H9 (cell line): ENCODE measurements around the gene MYOZ2. TPM values are rescaled to one million over a fixed set of nuclear protein-coding genes. Genes with fewer than 3 reads are reported as not detected.
A peak's percentile ranks its signal among the peaks of the same experiment; 100 is the strongest.

Experiments
- DNase-seq: peaks from one replicate; pipeline ENCODE4 v3.0.0-alpha.2; 2017
- H2AFZ ChIP-seq: one replicate; pipeline ENCODE4 v1.6.1; 2013; ENCODE audit warnings: mild to moderate bottlenecking, low read length, control low read depth, moderate library complexity
- H2AK5ac ChIP-seq: 2 replicates; pipeline ENCODE4 v1.6.1; 2013; ENCODE audit warnings: low read length, control low read depth, mixed read lengths; ENCODE audit not compliant: insufficient read length
- H2BK120ac ChIP-seq: one replicate; pipeline ENCODE4 v1.6.1; 2013; ENCODE audit warnings: low read depth, mild to moderate bottlenecking, low read length, control low read depth, inconsistent platforms; ENCODE audit not compliant: poor library complexity, severe bottlenecking
- H2BK12ac ChIP-seq: 2 replicates; pipeline ENCODE4 v1.6.1; 2013; ENCODE audit warnings: low read length, control low read depth, mixed read lengths, low read depth; ENCODE audit not compliant: insufficient read length
- H2BK15ac ChIP-seq: 2 replicates; pipeline ENCODE4 v1.6.1; 2013; ENCODE audit warnings: low read depth, low read length, control low read depth
- H2BK20ac ChIP-seq: one replicate; pipeline ENCODE4 v1.6.1; 2013; ENCODE audit warnings: low read depth, mild to moderate bottlenecking, low read length, control low read depth, inconsistent platforms; ENCODE audit not compliant: poor library complexity, severe bottlenecking
- H2BK5ac ChIP-seq: 2 replicates; pipeline ENCODE4 v1.6.1; 2013; ENCODE audit warnings: low read length, control low read depth, mixed read lengths; ENCODE audit not compliant: insufficient read length
- H3K14ac ChIP-seq: 2 replicates; pipeline ENCODE4 v1.6.1; 2013; ENCODE audit warnings: low read length, control low read depth; ENCODE audit not compliant: insufficient read depth
- H3K18ac ChIP-seq: 2 replicates; pipeline ENCODE4 v1.6.1; 2013; ENCODE audit warnings: low read depth, mild to moderate bottlenecking, mixed read lengths, low read length, control low read depth; ENCODE audit not compliant: insufficient read length
- H3K23ac ChIP-seq: 2 replicates; pipeline ENCODE4 v1.6.1; 2013; ENCODE audit warnings: low read length, control low read depth, mixed read lengths, low read depth; ENCODE audit not compliant: insufficient read length
- H3K23me2 ChIP-seq: 2 replicates; pipeline ENCODE4 v1.6.1; 2013; ENCODE audit warnings: low read depth, mild to moderate bottlenecking, mixed read lengths, low read length, control low read depth; ENCODE audit not compliant: insufficient read length, poor library complexity, severe bottlenecking
- H3K27ac ChIP-seq: 2 replicates; pipeline ENCODE4 v1.5.1; 2013; ENCODE audit warnings: low read length, control low read depth, mixed read lengths, low read depth; ENCODE audit not compliant: insufficient read length
- H3K27me3 ChIP-seq: 2 replicates; pipeline ENCODE4 v1.6.1; 2013; ENCODE audit warnings: low read length, control low read depth, inconsistent platforms; ENCODE audit not compliant: insufficient read depth
- H3K4ac ChIP-seq: 2 replicates; pipeline ENCODE4 v1.6.1; 2013; ENCODE audit warnings: low read depth, mild to moderate bottlenecking, control low read depth, inconsistent platforms, low read length, moderate library complexity
- H3K4me1 ChIP-seq: 2 replicates; pipeline ENCODE4 v1.6.1; 2013; ENCODE audit warnings: low read length, control low read depth, inconsistent platforms; ENCODE audit not compliant: insufficient read depth
- H3K4me2 ChIP-seq: 2 replicates; pipeline ENCODE4 v1.6.1; 2013; ENCODE audit warnings: low read length, control low read depth, mixed read lengths; ENCODE audit not compliant: insufficient read length, insufficient read depth
- H3K56ac ChIP-seq: 2 replicates; pipeline ENCODE4 v1.6.1; 2013; ENCODE audit warnings: low read depth, mild to moderate bottlenecking, mixed read lengths, low read length, control low read depth; ENCODE audit not compliant: insufficient read length
- H3K79me1 ChIP-seq: 2 replicates; pipeline ENCODE4 v1.6.1; 2013; ENCODE audit warnings: low read depth, mild to moderate bottlenecking, moderate library complexity, low read length, control low read depth, inconsistent platforms; ENCODE audit not compliant: insufficient read depth, poor library complexity, severe bottlenecking
- H3K79me2 ChIP-seq: 2 replicates; pipeline ENCODE4 v1.6.1; 2013; ENCODE audit warnings: low read length, control low read depth, inconsistent platforms; ENCODE audit not compliant: insufficient read depth
- H3K9ac ChIP-seq: 2 replicates; pipeline ENCODE4 v1.6.1; 2013; ENCODE audit warnings: low read length, control low read depth, mixed read lengths; ENCODE audit not compliant: insufficient read length; ENCODE audit errors: extremely low read depth
- H3K9me3 ChIP-seq: one replicate; pipeline ENCODE4 v1.6.1; 2013; ENCODE audit warnings: low read depth, low read length, inconsistent platforms; ENCODE audit not compliant: control insufficient read depth
- H3T11ph ChIP-seq: one replicate; pipeline ENCODE4 v1.6.1; 2013; ENCODE audit warnings: mild to moderate bottlenecking, low read length, control low read depth, inconsistent platforms
- H4K20me1 ChIP-seq: one replicate; pipeline ENCODE4 v1.6.1; 2013; ENCODE audit not compliant: control insufficient read depth, insufficient read length, insufficient read depth
- H4K5ac ChIP-seq: 2 replicates; pipeline ENCODE4 v1.6.1; 2013; ENCODE audit warnings: low read depth, mild to moderate bottlenecking, mixed read lengths, low read length, control low read depth; ENCODE audit not compliant: insufficient read length
- H4K8ac ChIP-seq: replicated peaks from 2 replicates; pipeline ENCODE4 v1.6.1; 2013; ENCODE audit warnings: low read length, control low read depth, mixed read lengths, low read depth; ENCODE audit not compliant: insufficient read length
- H4K91ac ChIP-seq: 2 replicates; pipeline ENCODE4 v1.6.1; 2013; ENCODE audit warnings: low read depth, mild to moderate bottlenecking, moderate library complexity, mixed read lengths, low read length, control low read depth; ENCODE audit not compliant: insufficient read length
- H3K27ac Mint-ChIP-seq, 3 experiments: 2 replicates in 2 of 3; 3 replicates in 1 of 3; pipeline ENCODE4 v1.8.0; 2020 to 2021; ENCODE audit warnings: mixed read lengths in 3 of 3, mild to moderate bottlenecking in 1 of 3, moderate library complexity in 1 of 3
- H3K27me3 Mint-ChIP-seq: 2 replicates; pipeline ENCODE4 v1.8.0; 2021; ENCODE audit warnings: low read depth, mild to moderate bottlenecking, moderate library complexity, mixed read lengths
- H3K36me3 Mint-ChIP-seq, 3 experiments: 2 replicates in 2 of 3; 3 replicates in 1 of 3; pipeline ENCODE4 v1.8.0; 2020 to 2021; ENCODE audit warnings: low read depth in 3 of 3, mixed read lengths in 3 of 3; ENCODE audit not compliant: insufficient read depth in 1 of 3
- H3K4me1 Mint-ChIP-seq, 2 experiments: 2 replicates each; pipeline ENCODE4 v1.8.0; 2020; ENCODE audit warnings: mixed read lengths in 2 of 2
- H3K4me3 Mint-ChIP-seq, 2 experiments: 2 replicates in 1 of 2; 3 replicates in 1 of 2; pipeline ENCODE4 v1.8.0; 2020 to 2021; ENCODE audit warnings: mild to moderate bottlenecking in 2 of 2, mixed read lengths in 2 of 2, moderate library complexity in 1 of 2
- H3K9me3 Mint-ChIP-seq, 2 experiments: 2 replicates in 1 of 2; 3 replicates in 1 of 2; pipeline ENCODE4 v1.8.0; 2020; ENCODE audit warnings: mild to moderate bottlenecking in 2 of 2, mixed read lengths in 2 of 2, moderate library complexity in 1 of 2
- CTCF ChIP-seq: fragments of 200-600 bp; sonication (generic); conservative IDR thresholded peaks from 3 replicates; pipeline ENCODE4 v1.8.0; 2021; ENCODE audit warnings: antibody characterized with exemption, mild to moderate bottlenecking
- WGBS: extraction: QIAGEN DNeasy Blood & Tissue Kit; methylation state at CpG from one replicate; pipeline ENCODE4 v1.1.7; 2013; ENCODE audit warnings: missing lambda C conversion rate, low lambda C conversion rate, mixed read lengths; ENCODE audit not compliant: insufficient read length; ENCODE audit errors: extremely low coverage; 5-methylcytosine and 5-hydroxymethylcytosine counted together
- total RNA-seq: library from RNA; stranded (reverse); gene quantifications from 2 replicates; pipeline ENCODE4 v1.2.1, GENCODE V29; 2021

The MYOZ2 gene
- total RNA-seq, 1 experiment from 2014 or later, result not detected

- whole genome bisulfite sequencing, result no CpG with 5 or more reads among the region's 11 CpGs
- Histone ChIP-seq H2BK12ac (no peak overlapping the region), H3K27ac (no peak overlapping the region), H3K23ac (no peak overlapping the region), H2BK20ac (no peak overlapping the region), H3K9me3 (no peaks in the 10 kb centered on the region), H3T11ph (no peak overlapping the region), H3K4me1 (no peaks in the 10 kb centered on the region), H3K4ac (no peak overlapping the region), H3K18ac (no peak overlapping the region), H4K8ac (no peak overlapping the region), H2BK120ac (no peak overlapping the region), H4K91ac (no peak overlapping the region), H3K14ac (no peak overlapping the region), H3K79me1 (no peaks in the 10 kb centered on the region), H4K20me1 (no peaks in the 10 kb centered on the region), H4K5ac (no peak overlapping the region), H3K9ac (no peak overlapping the region), H3K27me3 (no peaks in the 10 kb centered on the region), H3K4me2 (no peak overlapping the region), H3K56ac (no peak overlapping the region), H2AFZ (no peak overlapping the region), H2BK5ac (no peak overlapping the region), H2BK15ac (no peak overlapping the region), H2AK5ac (no peak overlapping the region), H3K79me2 (no peaks in the 10 kb centered on the region), H3K23me2 (no peaks in the 10 kb centered on the region)
- Mint-ChIP-seq H3K27me3 (no peaks in the 10 kb centered on the region), H3K4me3 (no peak overlapping the region), H3K4me1 (no peaks in the 10 kb centered on the region), H3K9me3 (peaks cover 5 to 10% of the 10 kb centered on the region in 2 experiments; a peak in 4 of 5 replicates), H3K36me3 (peaks cover 0 to 5% (median 2%) of the 10 kb centered on the region in 3 experiments; a peak in 3 of 7 replicates), H3K27ac (peak overlapping the region in 1 of 3 experiments; percentile 40; a peak in 1 of 7 replicates)
- DNase-seq, result no peak
- TF ChIP-seq CTCF, result no peak
Measured at GRCh38 chr4:119197772-119198212, 62.2 kb downstream of the MYOZ2 start.
